Ectodermal cell (in vitro differentiated cells): ENCODE results near the gene MTMR11.

Experiments used
- H3K27ac ChIP-seq: 2 replicates; pipeline ENCODE4 v1.7.0; 2013; ENCODE audit warnings: mild to moderate bottlenecking, low read depth, low read length; ENCODE audit not compliant: insufficient read depth, poor library complexity, severe bottlenecking
- H3K27me3 ChIP-seq: 2 replicates; pipeline ENCODE4 v1.7.0; 2013; ENCODE audit warnings: mild to moderate bottlenecking, low read length; ENCODE audit not compliant: insufficient read depth, control insufficient read depth, poor library complexity, severe bottlenecking
- H3K36me3 ChIP-seq: one replicate; pipeline ENCODE4 v1.7.0; 2013; ENCODE audit warnings: low read length; ENCODE audit not compliant: control insufficient read depth, insufficient read depth
- H3K4me1 ChIP-seq: one replicate; pipeline ENCODE4 v1.7.0; 2013; ENCODE audit warnings: low read length; ENCODE audit not compliant: control insufficient read depth, insufficient read depth
- H3K4me3 ChIP-seq: 2 replicates; pipeline ENCODE4 v1.7.0; 2013; ENCODE audit warnings: low read depth, low read length, control low read depth; ENCODE audit not compliant: insufficient read depth
- H3K9me3 ChIP-seq: 2 replicates; pipeline ENCODE4 v1.7.0; 2013; ENCODE audit warnings: mild to moderate bottlenecking, low read length, moderate library complexity; ENCODE audit not compliant: control insufficient read depth
- WGBS, 2 experiments: methylation state at CpG; one replicate each; pipeline ENCODE4 v1.1.7; 2013; ENCODE audit warnings: missing lambda C conversion rate in 2 of 2; 5-methylcytosine and 5-hydroxymethylcytosine counted together

Gene MTMR11

GRCh38 chr1:149936992-149937705, 470 bp upstream of the MTMR11 start:
- no peak overlapping the region for H3K4me3 ChIP-seq
- H3K9me3 ChIP-seq: no peaks in the 10 kb centered on the region
- no peaks in the 10 kb centered on the region for H3K36me3 ChIP-seq
- H3K27ac ChIP-seq: no peak overlapping the region
- H3K27me3 ChIP-seq: no peaks in the 10 kb centered on the region
- WGBS, 2 experiments: 26 to 30% methylated on average over 8 of the region's 8 CpGs
- H3K4me1 ChIP-seq: peaks cover 7% of the 10 kb centered on the region

GRCh38 chr1:149934356-149934755, 2.3 kb downstream of the MTMR11 start:
- no peaks in the 10 kb centered on the region for H3K27me3 ChIP-seq
- 86 to 88% methylated on average over 2 of the region's 2 CpGs for WGBS, 2 experiments
- H3K4me3 ChIP-seq: no peak overlapping the region
- peaks cover 7% of the 10 kb centered on the region for H3K4me1 ChIP-seq
- H3K9me3 ChIP-seq: no peaks in the 10 kb centered on the region
- H3K36me3 ChIP-seq: no peaks in the 10 kb centered on the region
- no peak overlapping the region for H3K27ac ChIP-seq

GRCh38 chr1:149933208-149933607, 3.5 kb downstream of the MTMR11 start:
- no peaks in the 10 kb centered on the region for H3K9me3 ChIP-seq
- H3K27ac ChIP-seq: no peak overlapping the region
- no peaks in the 10 kb centered on the region for H3K36me3 ChIP-seq
- no peaks in the 10 kb centered on the region for H3K27me3 ChIP-seq
- H3K4me1 ChIP-seq: peaks cover 7% of the 10 kb centered on the region
- 85 to 95% methylated on average over 4 of the region's 4 CpGs for WGBS, 2 experiments
- H3K4me3 ChIP-seq: no peak overlapping the region

- H3K9me3 ChIP-seq: no peaks in the 10 kb centered on the region
- no peaks in the 10 kb centered on the region for H3K36me3 ChIP-seq
- peaks cover 3% of the 10 kb centered on the region for H3K4me1 ChIP-seq
- WGBS, 2 experiments: 90 to 95% methylated on average over 8 of the region's 8 CpGs
- no peaks in the 10 kb centered on the region for H3K27me3 ChIP-seq
- H3K27ac ChIP-seq: no peak overlapping the region
- H3K4me3 ChIP-seq: no peak overlapping the region
These were observed 4.2 kb downstream of the MTMR11 start for GRCh38 chr1:149932474-149932873.

- Histone ChIP-seq H3K4me1 (peaks cover 8% of the 10 kb centered on the region), H3K9me3 (no peaks in the 10 kb centered on the region), H3K27ac (no peak overlapping the region), H3K36me3 (peaks cover 2% of the 10 kb centered on the region), H3K4me3 (no peak overlapping the region), H3K27me3 (no peaks in the 10 kb centered on the region)
- WGBS, 2 experiments: 87 to 88% methylated on average over 13 of the region's 13 CpGs
These were observed 5.4 kb downstream of the MTMR11 start for GRCh38 chr1:149931212-149931790.

GRCh38 chr1:149929856-149930255, 6.8 kb downstream of the MTMR11 start:
- Histone ChIP-seq H3K4me3 (no peak overlapping the region), H3K9me3 (no peaks in the 10 kb centered on the region), H3K36me3 (peaks cover 15% of the 10 kb centered on the region), H3K27ac (no peak overlapping the region), H3K4me1 (peaks cover 15% of the 10 kb centered on the region), H3K27me3 (no peaks in the 10 kb centered on the region)
- WGBS, 2 experiments: 93 to 94% methylated on average over 2 of the region's 2 CpGs

- Histone ChIP-seq H3K4me1 (peaks cover 15% of the 10 kb centered on the region), H3K4me3 (peak overlapping the region; percentile 80), H3K36me3 (peaks cover 30% of the 10 kb centered on the region), H3K9me3 (no peaks in the 10 kb centered on the region), H3K27ac (peak overlapping the region; percentile 86), H3K27me3 (no peaks in the 10 kb centered on the region)
- 19 to 30% methylated on average over 1 of the region's 1 CpG for WGBS, 2 experiments
These were observed 8.3 kb downstream of the MTMR11 start for GRCh38 chr1:149928401-149928724.

GRCh38 chr1:149927563-149928400, 8.9 kb downstream of the MTMR11 start, which contains the start of gene SF3B4:
Gene SF3B4, minus strand, starts transcription at chr1:149927803. Its CDS starts 44 bp downstream, at chr1:149927759.
- WGBS, 2 experiments: 0 to 1% methylated on average over 47 of the region's 47 CpGs
- peaks cover 36% of the 10 kb centered on the region for H3K36me3 ChIP-seq
- H3K4me1 ChIP-seq: peaks cover 15% of the 10 kb centered on the region
- H3K4me3 ChIP-seq: peak within 1 kb of the TSS; percentile 80
- H3K27ac ChIP-seq: peak within 1 kb of the TSS; percentile 86
- H3K27me3 ChIP-seq: no peaks in the 10 kb centered on the region
- H3K9me3 ChIP-seq: no peaks in the 10 kb centered on the region

GRCh38 chr1:149927056-149927562, 9.6 kb downstream of the MTMR11 start:
- H3K27me3 ChIP-seq: no peaks in the 10 kb centered on the region
- H3K9me3 ChIP-seq: no peaks in the 10 kb centered on the region
- peaks cover 41% of the 10 kb centered on the region for H3K36me3 ChIP-seq
- H3K27ac ChIP-seq: no peak overlapping the region
- peak overlapping the region; percentile 80 for H3K4me3 ChIP-seq
- H3K4me1 ChIP-seq: peaks cover 15% of the 10 kb centered on the region
- 2% methylated on average over 9 to 10 of the region's 10 CpGs for WGBS, 2 experiments

GRCh38 chr1:149926296-149926695, 10.4 kb downstream of the MTMR11 start:
- Histone ChIP-seq H3K4me3 (peak overlapping the region; percentile 80), H3K4me1 (peaks cover 15% of the 10 kb centered on the region), H3K9me3 (no peaks in the 10 kb centered on the region), H3K36me3 (peaks cover 41% of the 10 kb centered on the region), H3K27ac (no peak overlapping the region), H3K27me3 (no peaks in the 10 kb centered on the region)
- 94 to 95% methylated on average over 9 of the region's 9 CpGs for WGBS, 2 experiments
